ENCODE data around the gene LSM7. TPM values are rescaled to one million over a fixed set of nuclear protein-coding genes. Genes with fewer than 3 reads are reported as not detected.

LSM7 gene
- total and polyA plus RNA-seq, 2 of the 13 experiments (the other 11 are each of a cell fraction or from before 2014, with no cell fraction given): 140 to 205 TPM

DNA sequence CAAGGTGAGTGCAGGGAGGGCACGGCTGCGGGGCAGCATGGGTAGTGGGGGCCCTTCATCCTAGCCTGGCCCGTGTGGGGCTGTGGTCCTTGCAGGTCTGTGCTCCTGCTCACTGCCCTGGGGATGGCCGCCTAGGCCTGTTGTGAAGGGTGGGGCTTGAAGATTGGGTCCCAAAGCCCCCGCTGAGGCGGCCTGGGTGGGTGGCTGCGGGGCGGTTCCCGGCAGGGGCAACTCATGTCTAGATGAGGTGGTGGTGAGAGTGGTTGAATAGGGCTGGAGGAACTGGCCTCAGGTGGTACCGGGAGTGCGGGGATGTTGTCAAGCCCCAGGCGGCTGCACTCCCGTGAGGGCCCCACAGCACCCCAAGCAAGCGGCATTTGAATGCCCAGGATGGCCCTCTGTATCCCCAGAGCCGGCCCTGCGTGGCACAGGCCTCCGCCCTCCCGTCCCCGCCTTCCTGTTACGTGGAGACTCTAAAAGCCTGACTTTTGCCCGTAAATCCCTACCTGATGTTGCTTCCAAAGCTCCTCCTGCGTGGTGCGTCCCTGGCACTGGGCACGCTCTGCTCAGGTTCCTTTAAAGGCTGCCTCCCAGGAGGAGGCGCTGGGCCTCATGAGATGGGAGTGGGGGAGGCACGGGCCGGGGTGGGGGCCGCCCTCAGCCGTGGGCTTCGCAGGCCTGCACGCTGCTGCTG is 15.1 kb upstream of the LSM7 start:
- H3K4me3 ChIP-seq (replicated peaks in 1 of 3; ENCODE audit: insufficient read depth in 1 of 3, low read depth in 2 of 3, low read length in 3 of 3): no peak overlapping the region
- intact Hi-C loops (cut with micrococcal nuclease; ENCODE audit: unreplicated experiment) (no loop called here), in situ Hi-C loops (cut with HindIII; ENCODE audit: extremely low pct_ligation_motif_present, low pct_unique_long_range_greater_than_20kb) (no loop called here)
- no peak for DNase-seq (ENCODE audit: low spot score)
- H3K9ac ChIP-seq (ENCODE audit: insufficient read depth, low read depth, low read length): no peak overlapping the region
- no peaks in the 10 kb centered on the region; a peak in 2 of 5 replicates for H3K36me3 ChIP-seq (replicated peaks in 1 of 2; ENCODE audit: control insufficient read depth in 1 of 2, insufficient read depth in 2 of 2, low read length in 2 of 2)
- POLR2A ChIA-PET: no interaction called here
- no peak for ATAC-seq
- no peaks in the 10 kb centered on the region for H3K9me3 ChIP-seq (ENCODE audit: low read length)
- BruUV-seq (replicated peaks): no TSS peak
- H3K4me2 ChIP-seq (ENCODE audit: low read depth, low read length): no peak overlapping the region
- no peaks in the 10 kb centered on the region for H4K20me1 ChIP-seq (ENCODE audit: insufficient read depth, low read length)
- no peak for TF ChIP-seq ZNF44 (CRISPR knock-in tag; IDR thresholded peaks at IDR 0.05)
- no peak for TF ChIP-seq ZNF772 (CRISPR knock-in tag; IDR thresholded peaks at IDR 0.05)
- TF ChIP-seq, protein P1, sequence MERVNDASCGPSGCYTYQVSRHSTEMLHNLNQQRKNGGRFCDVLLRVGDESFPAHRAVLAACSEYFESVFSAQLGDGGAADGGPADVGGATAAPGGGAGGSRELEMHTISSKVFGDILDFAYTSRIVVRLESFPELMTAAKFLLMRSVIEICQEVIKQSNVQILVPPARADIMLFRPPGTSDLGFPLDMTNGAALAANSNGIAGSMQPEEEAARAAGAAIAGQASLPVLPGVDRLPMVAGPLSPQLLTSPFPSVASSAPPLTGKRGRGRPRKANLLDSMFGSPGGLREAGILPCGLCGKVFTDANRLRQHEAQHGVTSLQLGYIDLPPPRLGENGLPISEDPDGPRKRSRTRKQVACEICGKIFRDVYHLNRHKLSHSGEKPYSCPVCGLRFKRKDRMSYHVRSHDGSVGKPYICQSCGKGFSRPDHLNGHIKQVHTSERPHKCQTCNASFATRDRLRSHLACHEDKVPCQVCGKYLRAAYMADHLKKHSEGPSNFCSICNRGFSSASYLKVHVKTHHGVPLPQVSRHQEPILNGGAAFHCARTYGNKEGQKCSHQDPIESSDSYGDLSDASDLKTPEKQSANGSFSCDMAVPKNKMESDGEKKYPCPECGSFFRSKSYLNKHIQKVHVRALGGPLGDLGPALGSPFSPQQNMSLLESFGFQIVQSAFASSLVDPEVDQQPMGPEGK (CRISPR knock-in tag; IDR thresholded peaks at IDR 0.05): no peak
- TF ChIP-seq TP53 (CRISPR knock-in tag; conservative IDR thresholded peaks at IDR 0.05): no peak
- TF ChIP-seq ZNF121 (CRISPR knock-in tag; IDR thresholded peaks at IDR 0.05): no peak
- TF ChIP-seq NRL (CRISPR knock-in tag; IDR thresholded peaks at IDR 0.05; ENCODE audit: borderline replicate concordance): no peak
- no peak for TF ChIP-seq MTF1 (CRISPR knock-in tag; IDR thresholded peaks at IDR 0.05)
- TF ChIP-seq ZSCAN9 (CRISPR knock-in tag; IDR thresholded peaks at IDR 0.05; ENCODE audit: borderline replicate concordance): no peak
- TF ChIP-seq FIP1L1 (IDR thresholded peaks at IDR 0.05; ENCODE audit: borderline replicate concordance, insufficient read depth, low read depth, low read length): no peak
- TF ChIP-seq, protein P2, sequence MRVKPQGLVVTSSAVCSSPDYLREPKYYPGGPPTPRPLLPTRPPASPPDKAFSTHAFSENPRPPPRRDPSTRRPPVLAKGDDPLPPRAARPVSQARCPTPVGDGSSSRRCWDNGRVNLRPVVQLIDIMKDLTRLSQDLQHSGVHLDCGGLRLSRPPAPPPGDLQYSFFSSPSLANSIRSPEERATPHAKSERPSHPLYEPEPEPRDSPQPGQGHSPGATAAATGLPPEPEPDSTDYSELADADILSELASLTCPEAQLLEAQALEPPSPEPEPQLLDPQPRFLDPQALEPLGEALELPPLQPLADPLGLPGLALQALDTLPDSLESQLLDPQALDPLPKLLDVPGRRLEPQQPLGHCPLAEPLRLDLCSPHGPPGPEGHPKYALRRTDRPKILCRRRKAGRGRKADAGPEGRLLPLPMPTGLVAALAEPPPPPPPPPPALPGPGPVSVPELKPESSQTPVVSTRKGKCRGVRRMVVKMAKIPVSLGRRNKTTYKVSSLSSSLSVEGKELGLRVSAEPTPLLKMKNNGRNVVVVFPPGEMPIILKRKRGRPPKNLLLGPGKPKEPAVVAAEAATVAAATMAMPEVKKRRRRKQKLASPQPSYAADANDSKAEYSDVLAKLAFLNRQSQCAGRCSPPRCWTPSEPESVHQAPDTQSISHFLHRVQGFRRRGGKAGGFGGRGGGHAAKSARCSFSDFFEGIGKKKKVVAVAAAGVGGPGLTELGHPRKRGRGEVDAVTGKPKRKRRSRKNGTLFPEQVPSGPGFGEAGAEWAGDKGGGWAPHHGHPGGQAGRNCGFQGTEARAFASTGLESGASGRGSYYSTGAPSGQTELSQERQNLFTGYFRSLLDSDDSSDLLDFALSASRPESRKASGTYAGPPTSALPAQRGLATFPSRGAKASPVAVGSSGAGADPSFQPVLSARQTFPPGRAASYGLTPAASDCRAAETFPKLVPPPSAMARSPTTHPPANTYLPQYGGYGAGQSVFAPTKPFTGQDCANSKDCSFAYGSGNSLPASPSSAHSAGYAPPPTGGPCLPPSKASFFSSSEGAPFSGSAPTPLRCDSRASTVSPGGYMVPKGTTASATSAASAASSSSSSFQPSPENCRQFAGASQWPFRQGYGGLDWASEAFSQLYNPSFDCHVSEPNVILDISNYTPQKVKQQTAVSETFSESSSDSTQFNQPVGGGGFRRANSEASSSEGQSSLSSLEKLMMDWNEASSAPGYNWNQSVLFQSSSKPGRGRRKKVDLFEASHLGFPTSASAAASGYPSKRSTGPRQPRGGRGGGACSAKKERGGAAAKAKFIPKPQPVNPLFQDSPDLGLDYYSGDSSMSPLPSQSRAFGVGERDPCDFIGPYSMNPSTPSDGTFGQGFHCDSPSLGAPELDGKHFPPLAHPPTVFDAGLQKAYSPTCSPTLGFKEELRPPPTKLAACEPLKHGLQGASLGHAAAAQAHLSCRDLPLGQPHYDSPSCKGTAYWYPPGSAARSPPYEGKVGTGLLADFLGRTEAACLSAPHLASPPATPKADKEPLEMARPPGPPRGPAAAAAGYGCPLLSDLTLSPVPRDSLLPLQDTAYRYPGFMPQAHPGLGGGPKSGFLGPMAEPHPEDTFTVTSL (CRISPR knock-in tag; IDR thresholded peaks at IDR 0.05; ENCODE audit: borderline replicate concordance): no peak
- TF ChIP-seq ZNF781 (CRISPR knock-in tag; IDR thresholded peaks at IDR 0.05; ENCODE audit: borderline replicate concordance, not compliant biosample characterization): no peak
- TF ChIP-seq, protein P3, sequence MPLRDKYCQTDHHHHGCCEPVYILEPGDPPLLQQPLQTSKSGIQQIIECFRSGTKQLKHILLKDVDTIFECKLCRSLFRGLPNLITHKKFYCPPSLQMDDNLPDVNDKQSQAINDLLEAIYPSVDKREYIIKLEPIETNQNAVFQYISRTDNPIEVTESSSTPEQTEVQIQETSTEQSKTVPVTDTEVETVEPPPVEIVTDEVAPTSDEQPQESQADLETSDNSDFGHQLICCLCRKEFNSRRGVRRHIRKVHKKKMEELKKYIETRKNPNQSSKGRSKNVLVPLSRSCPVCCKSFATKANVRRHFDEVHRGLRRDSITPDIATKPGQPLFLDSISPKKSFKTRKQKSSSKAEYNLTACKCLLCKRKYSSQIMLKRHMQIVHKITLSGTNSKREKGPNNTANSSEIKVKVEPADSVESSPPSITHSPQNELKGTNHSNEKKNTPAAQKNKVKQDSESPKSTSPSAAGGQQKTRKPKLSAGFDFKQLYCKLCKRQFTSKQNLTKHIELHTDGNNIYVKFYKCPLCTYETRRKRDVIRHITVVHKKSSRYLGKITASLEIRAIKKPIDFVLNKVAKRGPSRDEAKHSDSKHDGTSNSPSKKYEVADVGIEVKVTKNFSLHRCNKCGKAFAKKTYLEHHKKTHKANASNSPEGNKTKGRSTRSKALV (CRISPR knock-in tag; IDR thresholded peaks at IDR 0.05): no peak
- CTCF ChIA-PET (ENCODE audit: low intra/inter-chr PET ratio, low total read pairs): no interaction called here
- WGBS (ENCODE audit: low lambda C conversion rate): 94% methylated on average over 12 of the region's 31 CpGs
- no peak for FAIRE-seq
- no peaks in the 10 kb centered on the region for H3K79me2 ChIP-seq (ENCODE audit: insufficient read depth, low read length)
- H3K4me1 ChIP-seq (ENCODE audit: insufficient read depth, low read length): peaks cover 9% of the 10 kb centered on the region
- no peak overlapping the region for H2AFZ ChIP-seq (ENCODE audit: low read length)
- no peaks in the 10 kb centered on the region for H3K27me3 ChIP-seq (ENCODE audit: control insufficient read depth in 1 of 2, insufficient read depth in 2 of 2, low read length in 2 of 2)
- H3K27ac ChIP-seq (ENCODE audit: extremely low read length, insufficient read depth, low read length): no peak overlapping the region

All from HepG2 (cell line).